Measurements from ENCODE around the gene PCARE.

PCARE gene

DNA sequence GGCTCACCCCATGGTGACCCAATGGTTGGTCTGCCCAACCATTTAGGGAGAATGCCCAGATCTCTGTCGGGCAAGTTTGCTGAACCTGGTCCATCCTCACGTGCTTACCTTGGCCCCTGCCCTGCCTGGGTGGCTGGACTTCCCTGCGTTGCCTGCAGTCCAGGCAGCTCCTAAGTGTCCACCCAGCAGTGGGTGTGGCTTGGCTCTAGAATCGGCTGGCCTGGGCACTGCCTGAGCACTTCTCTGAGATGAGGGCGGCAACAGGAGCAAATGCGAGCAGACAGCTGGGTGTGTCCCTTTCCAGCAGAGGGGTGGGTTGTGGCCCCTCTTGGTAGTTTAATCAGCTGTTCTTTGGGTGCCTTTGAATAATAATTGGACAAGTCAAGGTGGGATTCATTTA, 11.3 kb downstream of the PCARE start:
- DNase-seq (ENCODE audit: low spot score): no peak

DNA sequence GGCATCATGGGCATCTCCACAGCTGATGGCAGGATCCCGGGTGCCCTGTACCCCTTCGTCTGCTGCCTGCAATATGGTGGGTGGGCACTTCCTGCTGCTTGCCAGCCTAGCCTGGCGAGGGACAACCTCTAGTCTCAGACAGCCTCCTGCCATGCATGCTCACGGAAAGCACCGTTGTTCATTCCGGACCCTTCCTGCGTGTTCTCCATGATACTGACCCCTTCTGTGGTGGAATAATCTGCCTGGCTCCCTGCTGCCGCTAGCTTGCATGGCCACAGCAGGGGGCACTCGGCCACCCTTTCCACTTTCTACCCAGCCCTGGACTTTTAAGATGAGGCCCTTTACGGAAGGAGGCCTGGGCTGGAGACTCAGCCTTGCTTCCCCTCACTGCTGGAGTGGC, 12.0 kb downstream of the PCARE start:
- DNase-seq (ENCODE audit: low spot score): no peak

- no peak for DNase-seq (ENCODE audit: low spot score)
Observed at GRCh38 chr2:29061616-29062015, 12.7 kb downstream of the PCARE start.

- no peak for DNase-seq (ENCODE audit: low spot score)
Observed at GRCh38 chr2:29061176-29061575, 13.1 kb downstream of the PCARE start.

DNA sequence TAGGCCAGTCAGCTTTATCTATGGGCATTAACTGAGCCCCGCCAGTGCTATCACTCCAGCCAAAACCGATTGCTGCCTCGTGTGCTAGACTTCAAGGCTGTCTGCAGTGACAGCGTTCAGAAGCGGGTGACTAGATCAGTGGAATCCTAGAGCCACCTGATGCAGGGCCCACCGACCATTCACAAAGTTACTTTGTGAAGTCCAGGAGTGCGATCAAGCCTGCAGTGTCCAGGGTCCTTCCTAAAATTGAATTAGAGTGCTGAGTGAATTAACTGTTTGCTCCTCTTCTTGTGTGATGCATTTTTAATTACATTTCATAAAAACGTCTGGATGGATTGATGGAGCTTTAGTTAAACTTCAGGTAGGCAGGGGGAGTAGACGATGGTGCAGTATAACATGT, 13.9 kb downstream of the PCARE start:
- DNase-seq (ENCODE audit: low spot score): no peak

DNA sequence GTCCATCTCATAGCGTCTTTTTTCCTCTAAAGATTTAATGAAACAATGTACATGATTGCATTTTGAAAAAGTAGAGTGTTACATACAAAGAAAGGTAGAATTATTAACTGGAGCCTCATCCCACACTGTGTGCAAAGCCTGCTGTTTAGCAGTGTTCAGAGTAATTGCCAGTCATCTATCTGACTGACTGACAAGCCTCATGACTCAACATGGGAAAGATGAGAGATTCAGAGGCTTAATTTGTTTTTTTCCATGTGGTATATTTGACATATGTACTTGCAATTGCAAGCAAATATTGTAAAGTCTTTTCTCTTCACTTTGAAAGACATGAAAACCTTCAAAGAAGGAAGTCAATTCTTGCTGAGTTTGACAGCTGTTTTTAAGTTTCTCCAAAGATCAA, 14.7 kb downstream of the PCARE start:
- DNase-seq (ENCODE audit: low spot score): no peak

DNA sequence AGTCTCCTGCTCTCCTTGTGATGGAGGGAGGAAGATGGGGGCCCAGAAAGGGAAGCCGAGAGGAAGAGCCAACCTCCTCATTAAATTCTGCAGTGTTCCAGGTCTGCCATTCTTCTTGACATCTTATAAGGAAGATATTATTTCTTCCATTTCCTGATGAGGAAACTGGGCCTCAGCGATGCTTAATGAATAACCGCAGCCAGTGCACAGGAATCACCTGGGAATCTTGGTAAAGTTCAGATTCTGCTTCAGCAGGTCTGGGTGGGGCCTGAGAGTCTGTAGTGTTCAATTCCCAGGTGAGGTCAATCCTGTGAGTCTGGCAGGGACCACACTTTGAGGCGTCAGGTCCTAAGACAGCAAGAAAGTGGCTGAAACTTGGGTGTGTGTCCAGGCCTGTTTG, 17.3 kb downstream of the PCARE start:
- DNase-seq (ENCODE audit: low spot score): no peak

DNA sequence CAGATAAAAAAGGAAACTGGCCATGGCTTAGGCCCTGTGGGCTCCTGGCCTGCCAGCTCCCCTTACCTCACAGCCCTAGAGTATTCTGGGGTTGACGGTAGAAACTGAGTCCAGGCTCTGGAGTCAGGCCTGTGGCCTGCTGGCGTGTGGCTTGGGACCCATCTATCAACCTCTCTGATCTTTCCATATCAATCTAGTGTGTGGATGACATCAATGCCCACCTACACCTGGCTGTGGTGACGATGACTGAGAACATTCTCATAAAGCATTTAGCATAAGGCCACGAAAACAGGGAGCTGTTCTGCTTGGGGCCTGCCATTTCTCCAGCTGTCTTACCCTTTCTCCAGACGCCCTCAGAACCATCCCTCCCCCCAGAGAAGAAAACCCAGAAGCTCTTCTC, 17.9 kb downstream of the PCARE start:
- no peak for DNase-seq (ENCODE audit: low spot score)

- no peak for DNase-seq (ENCODE audit: low spot score)
Observed at GRCh38 chr2:29055601-29056000, 18.7 kb downstream of the PCARE start.

GRCh38 chr2:29054430-29054829, 19.9 kb downstream of the PCARE start:
- DNase-seq (ENCODE audit: low spot score): no peak

- DNase-seq (ENCODE audit: low spot score): no peak
Observed at GRCh38 chr2:29053670-29054400, 20.5 kb downstream of the PCARE start.

GRCh38 chr2:29053223-29053622, 21.1 kb downstream of the PCARE start:
- DNase-seq (ENCODE audit: low spot score): peak; percentile 9

GRCh38 chr2:29052807-29053206, 21.5 kb downstream of the PCARE start:
- DNase-seq (ENCODE audit: low spot score): no peak

GRCh38 chr2:29051730-29052129, 22.6 kb downstream of the PCARE start:
- no peak for DNase-seq (ENCODE audit: low spot score)

GRCh38 chr2:29050591-29050990, 23.7 kb downstream of the PCARE start:
- DNase-seq (ENCODE audit: low spot score): no peak

- DNase-seq (ENCODE audit: low spot score): no peak
Observed at GRCh38 chr2:29047083-29047845, 27.1 kb downstream of the PCARE start.

- DNase-seq (ENCODE audit: low spot score): no peak
Observed at GRCh38 chr2:29046321-29046720, 28.0 kb downstream of the PCARE start.

GRCh38 chr2:29044459-29044858, 29.9 kb downstream of the PCARE start:
- no peak for DNase-seq (ENCODE audit: low spot score)

DNA sequence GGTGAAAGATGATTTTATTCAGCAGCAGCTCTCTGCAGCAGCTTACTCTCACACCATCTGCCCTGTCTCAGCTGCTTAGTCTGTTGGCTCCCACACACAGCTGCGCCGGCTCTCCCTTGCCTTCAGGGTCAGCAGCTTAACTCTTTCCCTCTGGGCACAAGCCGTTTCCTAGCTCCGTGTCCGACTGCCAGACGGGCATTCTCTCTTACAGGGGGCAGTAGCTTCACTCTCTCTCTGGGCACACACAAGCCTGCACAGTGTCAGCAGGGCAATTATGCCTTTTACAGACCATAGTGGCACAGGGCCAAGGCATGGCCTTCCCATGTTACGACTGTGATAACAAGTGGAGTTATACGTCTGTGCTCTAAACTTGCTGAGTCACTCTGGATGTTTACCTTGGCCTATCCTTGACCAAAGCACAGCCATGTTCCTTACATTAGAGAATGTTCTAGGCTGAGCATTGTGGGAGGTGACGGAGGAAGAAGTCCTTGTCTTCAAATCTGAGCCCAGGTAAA, 31.7 kb downstream of the PCARE start:
- DNase-seq (ENCODE audit: low spot score): no peak

DNA sequence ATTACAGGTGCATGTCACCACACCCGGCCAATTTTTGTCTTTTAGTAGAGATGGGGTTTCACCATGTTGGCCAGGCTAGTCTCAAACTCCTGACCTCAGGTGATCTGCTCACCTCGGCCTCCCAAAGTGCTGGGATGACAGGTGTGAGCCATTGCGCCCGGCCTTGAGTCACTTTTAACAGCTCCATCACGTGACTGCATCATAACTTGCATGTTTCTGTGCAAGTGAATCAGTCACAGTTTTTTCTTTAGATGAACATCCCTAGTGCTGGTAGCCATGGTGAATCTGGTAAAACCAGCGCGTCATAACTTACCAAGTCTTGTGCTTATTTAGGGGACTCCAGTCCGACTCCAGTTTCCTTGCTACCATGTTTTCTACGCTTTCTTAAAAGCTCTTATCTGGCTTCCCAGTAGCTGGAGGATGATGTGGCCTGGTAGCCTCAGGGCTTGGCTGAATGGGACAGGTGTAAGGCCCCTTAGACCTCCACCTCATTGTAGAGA, 33.1 kb downstream of the PCARE start:
- no peak for DNase-seq (ENCODE audit: low spot score)

- DNase-seq (ENCODE audit: low spot score): no peak
Observed at GRCh38 chr2:29040552-29040951, 33.8 kb downstream of the PCARE start.

- no peak for DNase-seq (ENCODE audit: low spot score)
Observed at GRCh38 chr2:29039718-29040480, 34.4 kb downstream of the PCARE start.
